Measurements from ENCODE around the gene NKIRAS2. TPM values are rescaled to one million over a fixed set of nuclear protein-coding genes. Genes with fewer than 3 reads are reported as not detected.
A peak's percentile ranks its signal among the peaks of the same experiment; 100 is the strongest.

NKIRAS2 gene
- total and polyA plus RNA-seq, 2 of the 4 experiments (the other 2 are of a cell fraction): 25.6 to 51.8 TPM

DNA sequence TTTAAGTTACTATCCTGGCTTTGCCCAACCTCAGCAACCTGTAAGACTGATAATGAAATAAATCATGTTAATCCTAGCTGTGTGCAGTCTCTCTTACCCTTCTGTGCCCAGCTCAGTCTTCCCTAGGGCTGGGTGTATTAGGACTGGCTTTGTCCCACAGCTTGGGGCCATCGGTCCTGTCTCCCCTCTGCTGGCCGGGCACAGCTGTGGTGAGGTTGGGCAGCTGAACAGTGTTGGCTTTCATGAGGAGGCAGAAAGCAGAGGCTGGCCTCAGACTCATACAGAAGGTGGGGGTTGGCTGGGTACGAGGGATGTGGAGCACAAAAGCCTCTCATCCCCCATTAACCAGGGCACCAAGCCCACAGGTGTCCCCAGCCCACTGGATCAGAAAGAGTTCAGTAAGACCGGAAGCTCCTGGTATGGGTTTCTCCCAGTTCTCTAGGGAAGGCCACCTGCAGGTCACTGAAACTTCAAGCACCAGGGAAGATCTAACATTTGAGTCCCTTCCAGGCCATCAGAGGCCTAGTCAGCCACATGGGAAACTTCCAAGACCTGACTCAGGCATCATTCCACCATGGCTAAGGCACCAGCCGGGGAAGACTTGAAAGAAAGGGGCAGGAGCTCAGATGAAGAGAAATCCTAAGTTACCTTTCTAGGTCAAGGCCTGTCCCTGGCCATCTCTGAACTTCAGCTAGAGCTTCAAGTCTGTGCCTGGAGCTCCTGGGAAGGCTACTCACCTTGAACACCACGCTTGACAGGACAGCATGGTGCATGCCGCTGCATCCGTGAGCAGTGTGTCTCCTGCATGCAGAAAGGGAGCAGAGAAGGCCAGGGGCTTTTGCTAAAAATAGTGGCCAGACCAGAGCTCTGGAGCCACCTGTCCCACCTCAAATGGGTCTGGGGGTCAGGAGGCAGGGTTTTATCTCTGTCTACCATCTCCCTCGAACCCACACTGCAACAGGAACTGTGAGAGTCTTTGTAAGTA, 44.5 kb upstream of the NKIRAS2 start:
- WGBS, 2 experiments (ENCODE audit: extremely low coverage in 2 of 2, insufficient read length in 1 of 2): 80% methylated on average over 4 of the region's 9 CpGs; no CpG with 5 or more reads in 1 of the 2 experiments
- no peak overlapping the region for H4K91ac ChIP-seq (ENCODE audit: insufficient read depth, low read depth, low read length)
- no peak overlapping the region for H3K14ac ChIP-seq (replicated peaks; ENCODE audit: low read depth, low read length)
- ATAC-seq (ENCODE audit: low read depth) (peak; percentile 42), DNase-seq (peak; percentile 69)
- BruUV-seq (replicated peaks): no TSS peak
- H3K9me1 ChIP-seq (ENCODE audit: insufficient read depth, low read length): peaks cover 5% of the 10 kb centered on the region; the same call in 1 of the 2 replicates
- H3K4ac ChIP-seq (ENCODE audit: low read depth, low read length): no peak overlapping the region
- no peak overlapping the region for H4K8ac ChIP-seq (ENCODE audit: low read depth in 2 of 2, low read length in 2 of 2)
- no peak overlapping the region for H3K27ac ChIP-seq (ENCODE audit: insufficient read depth, low read length)
- no peak overlapping the region for H3K56ac ChIP-seq (ENCODE audit: extremely low read depth, insufficient read depth, low read length)
- intact Hi-C loops (cut with micrococcal nuclease): no loop called here
- H2BK20ac ChIP-seq (ENCODE audit: low read depth, low read length): no peak overlapping the region
- CTCF ChIA-PET: no interaction called here
- H3K4me1 ChIP-seq (ENCODE audit: control insufficient read depth, insufficient read depth, low read length): no peaks in the 10 kb centered on the region; the same call in 1 of the 2 replicates
- H3K79me1 ChIP-seq (ENCODE audit: low read depth in 1 of 2, low read length in 2 of 2): peaks cover 20 to 59% of the 10 kb centered on the region in 2 experiments
- H2AK9ac ChIP-seq (replicated peaks; ENCODE audit: low read depth, low read length, poor library complexity): peak overlapping the region; percentile 60
- H2AFZ ChIP-seq (replicated peaks; ENCODE audit: low read length, poor library complexity): no peak overlapping the region
- TF ChIP-seq RAD21 (IDR thresholded peaks at IDR 0.05; ENCODE audit: low read length) (no peak), FOS (IDR thresholded peaks at IDR 0.05; ENCODE audit: low read depth, low read length) (no peak), MXI1 (IDR thresholded peaks at IDR 0.05; ENCODE audit: borderline replicate concordance, low read depth, low read length) (0 out of 2 replicates have a peak, but pooled peaks have one; percentile 22)
- no peak overlapping the region for H3K18ac ChIP-seq (ENCODE audit: low read depth, low read length)
- peaks cover 69% of the 10 kb centered on the region for H3K36me3 ChIP-seq (ENCODE audit: control insufficient read depth, insufficient read depth, low read length)
- POLR2A ChIA-PET (ENCODE audit: unreplicated experiment): no interaction called here
- H3K4me3 ChIP-seq (ENCODE audit: insufficient read depth, low read depth, low read length): no peak overlapping the region
- no peaks in the 10 kb centered on the region for H3K27me3 ChIP-seq (ENCODE audit: control insufficient read depth, insufficient read depth, low read length)
- no peak overlapping the region for H2BK5ac ChIP-seq (ENCODE audit: low read depth, low read length, poor library complexity, severe bottlenecking)
- peaks cover 48% of the 10 kb centered on the region for H4K20me1 ChIP-seq (ENCODE audit: insufficient read depth, low read length)
- no peak overlapping the region for H3K9ac ChIP-seq (ENCODE audit: low read depth, low read length)
- dilution Hi-C loops (cut with HindIII; ENCODE audit: low sequenced_read_pairs, unreplicated experiment): no loop called here
- H2AK5ac ChIP-seq (ENCODE audit: low read depth, low read length): no peak overlapping the region
- no peak overlapping the region for H2BK120ac ChIP-seq (ENCODE audit: low read depth, low read length)
- no peak overlapping the region for H2BK15ac ChIP-seq (ENCODE audit: low read depth, low read length)
- no peak overlapping the region for H3K4me2 ChIP-seq (ENCODE audit: low read depth, low read length)
- H3K23ac ChIP-seq (ENCODE audit: low read depth, low read length): no peak overlapping the region
- H3K9me3 ChIP-seq (ENCODE audit: control insufficient read depth, insufficient read depth, low read length): no peaks in the 10 kb centered on the region
- in situ Hi-C loops (cut with MboI; ENCODE audit: low sequenced_read_pairs): no loop called here
- no peak overlapping the region for H4K5ac ChIP-seq (ENCODE audit: low read depth, low read length)
